Measurements from ENCODE around the gene CCNB3.
"Not testable (repeated sequence)": the region's sequence is repeated elsewhere in the genome, so short reads cannot be mapped to it uniquely, and the experiment has no call there.

CCNB3 gene

DNA sequence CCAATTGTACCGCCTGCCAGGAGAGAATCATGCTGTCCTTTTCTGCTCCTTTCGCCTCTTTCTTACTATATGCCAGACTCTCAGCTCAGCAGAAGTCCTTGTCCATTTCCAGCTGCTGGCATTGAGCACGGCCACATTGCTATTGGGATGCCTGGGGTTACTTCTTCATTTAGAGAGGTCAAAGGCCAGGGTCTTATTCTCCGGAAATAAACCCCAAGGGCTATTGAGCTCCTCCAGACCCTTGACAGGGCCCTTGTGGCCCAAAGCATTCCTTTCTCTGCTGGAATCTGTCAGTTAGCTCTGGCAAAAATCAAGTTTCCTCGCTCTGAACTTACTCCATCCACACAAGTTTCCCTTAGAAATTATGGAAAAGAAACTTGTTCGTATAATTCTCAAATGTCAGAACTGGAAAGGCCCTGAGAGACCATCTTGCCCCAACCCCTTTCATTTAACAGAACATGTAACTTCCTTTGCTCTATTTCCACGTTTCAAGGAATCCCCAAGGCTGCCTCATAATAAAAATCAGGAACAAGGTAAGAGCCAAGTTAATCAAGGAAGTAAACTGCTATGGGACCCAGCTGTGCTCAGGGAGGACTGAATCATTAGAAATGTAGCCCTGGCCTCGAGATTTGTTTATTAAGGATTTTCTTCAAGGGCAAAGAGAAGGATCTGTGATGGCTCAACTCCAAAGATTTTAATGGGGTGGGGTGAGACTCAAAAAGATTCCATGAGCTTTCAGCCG, 15.5 kb upstream of the CCNB3 start:
- H3K4me3 ChIP-seq (ENCODE audit: low read length) = no peak overlapping the region
- no peaks in the 10 kb centered on the region for H3K4me1 ChIP-seq (ENCODE audit: control insufficient read depth, insufficient read depth, low read length)
- no peak overlapping the region for H3K9ac ChIP-seq (ENCODE audit: low read length)
- peaks cover 10% of the 10 kb centered on the region for H3K9me3 ChIP-seq (ENCODE audit: control insufficient read depth, low read length)
- H3K27me3 ChIP-seq (replicated peaks; ENCODE audit: control insufficient read depth, insufficient read depth, low read length) = peaks cover 31% of the 10 kb centered on the region
- DNase-seq (ENCODE audit: low read depth) = no peak
- no peaks in the 10 kb centered on the region for H3K36me3 ChIP-seq (ENCODE audit: control insufficient read depth, insufficient read depth, low read length, severe bottlenecking)

DNA sequence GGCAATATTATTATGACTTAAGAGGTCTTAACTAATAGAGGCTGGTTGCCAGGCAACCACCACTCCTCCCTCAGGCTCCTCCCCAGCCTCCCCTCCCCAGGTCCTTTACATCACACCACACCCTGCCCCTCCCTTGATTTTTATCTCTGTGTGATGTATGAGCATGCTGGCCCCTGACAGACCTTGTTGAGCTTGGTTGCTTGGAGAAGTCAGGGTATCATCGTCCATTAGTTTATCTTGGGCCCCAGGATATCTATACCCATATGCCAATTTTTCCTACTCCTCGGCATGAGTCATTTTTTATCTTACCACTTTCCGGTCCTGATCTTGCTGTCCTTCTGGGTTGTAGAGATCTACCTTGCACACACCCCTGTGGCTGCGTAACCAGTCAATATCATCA, 6.2 kb upstream of the CCNB3 start:
- DNase-seq (ENCODE audit: low read depth) = no peak
- Histone ChIP-seq H3K36me3 (ENCODE audit: control insufficient read depth, insufficient read depth, low read length, severe bottlenecking) (no peaks in the 10 kb centered on the region), H3K4me1 (ENCODE audit: control insufficient read depth, insufficient read depth, low read length) (no peaks in the 10 kb centered on the region), H3K9me3 (ENCODE audit: control insufficient read depth, low read length) (peaks cover 8% of the 10 kb centered on the region), H3K4me3 (ENCODE audit: low read length) (no peak overlapping the region), H3K9ac (ENCODE audit: low read length) (no peak overlapping the region), H3K27me3 (replicated peaks; ENCODE audit: control insufficient read depth, insufficient read depth, low read length) (peaks cover 54% of the 10 kb centered on the region)

DNA sequence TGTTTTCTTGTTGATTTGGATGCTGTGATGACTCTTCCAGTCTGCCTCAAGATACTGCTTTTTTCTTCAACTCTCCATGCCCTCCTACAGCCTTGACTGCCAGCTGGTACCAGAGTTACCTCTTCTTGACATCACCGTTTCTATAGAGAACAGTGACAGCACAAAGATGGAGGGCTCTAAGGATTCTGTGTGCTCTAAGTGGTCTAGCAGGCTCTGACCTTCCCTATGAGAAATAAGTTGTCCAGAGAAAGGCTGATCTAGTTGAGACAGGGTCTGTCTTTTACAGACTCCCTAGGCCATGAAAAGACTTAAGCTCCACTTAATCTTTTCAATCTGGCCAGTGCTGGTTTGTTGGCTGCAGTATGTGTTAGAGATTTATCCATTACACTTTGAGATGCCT, 3.7 kb upstream of the CCNB3 start, which contains the start of gene AKAP4:
Gene AKAP4, minus strand, starts transcription at position 101 of the 400 bp plus-strand sequence. CDS start 118 bp downstream, outside the sequence.
- no peaks in the 10 kb centered on the region for H3K4me1 ChIP-seq (ENCODE audit: control insufficient read depth, insufficient read depth, low read length)
- DNase-seq (ENCODE audit: low read depth) = no peak
- no peaks in the 10 kb centered on the region for H3K9me3 ChIP-seq (ENCODE audit: control insufficient read depth, low read length)
- H3K36me3 ChIP-seq (ENCODE audit: control insufficient read depth, insufficient read depth, low read length, severe bottlenecking) = no peaks in the 10 kb centered on the region
- no peak within 1 kb of the TSS for H3K4me3 ChIP-seq (ENCODE audit: low read length)
- no peak within 1 kb of the TSS for H3K9ac ChIP-seq (ENCODE audit: low read length)
- peaks cover 40% of the 10 kb centered on the region for H3K27me3 ChIP-seq (replicated peaks; ENCODE audit: control insufficient read depth, insufficient read depth, low read length)

DNA sequence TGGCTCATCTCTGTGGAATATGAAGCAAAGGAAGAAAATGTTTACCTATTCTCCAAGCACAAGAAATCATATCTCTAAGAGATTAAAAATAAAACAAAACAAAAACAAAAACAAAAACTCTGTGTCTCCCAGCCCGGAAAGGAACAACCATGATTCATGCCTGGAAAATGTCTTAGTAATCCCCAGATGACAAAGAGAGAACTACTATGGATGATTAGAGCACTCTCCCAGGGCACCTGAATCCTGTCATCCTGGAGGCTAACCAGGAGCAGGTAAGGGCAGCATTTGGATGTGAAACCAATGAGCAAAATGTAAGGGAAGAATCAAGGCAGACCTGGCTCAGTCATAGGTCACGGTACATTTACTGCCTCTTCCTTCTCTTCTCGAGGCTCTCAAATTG, 2.0 kb upstream of the CCNB3 start:
- DNase-seq (ENCODE audit: low read depth) = no peak

DNA sequence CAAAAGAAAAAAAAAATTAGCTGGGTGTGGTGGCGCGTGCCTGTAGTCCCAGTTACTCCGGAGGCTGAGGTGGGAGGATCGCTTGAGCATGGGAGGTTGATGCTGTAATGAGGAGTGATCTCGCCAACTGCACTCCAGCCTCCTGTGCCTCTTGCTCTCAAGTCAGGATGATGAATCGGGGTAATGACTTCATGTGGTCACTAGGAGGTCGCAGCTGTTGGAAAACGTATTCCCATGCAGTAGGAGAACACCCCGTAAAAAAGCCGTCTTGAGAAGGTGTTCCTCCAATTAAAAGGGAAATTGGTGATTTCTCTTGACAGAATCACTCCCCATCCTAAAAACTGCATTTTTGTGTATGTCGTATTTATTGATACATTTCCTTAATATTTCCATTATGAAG, 2.2 kb downstream of the CCNB3 start:
- H3K27me3 ChIP-seq (replicated peaks; ENCODE audit: control insufficient read depth, insufficient read depth, low read length) = no peaks in the 10 kb centered on the region
- no peak overlapping the region for H3K9ac ChIP-seq (ENCODE audit: low read length)
- no peak overlapping the region for H3K4me3 ChIP-seq (ENCODE audit: low read length)
- H3K9me3 ChIP-seq (ENCODE audit: control insufficient read depth, low read length) = no peaks in the 10 kb centered on the region
- no peak for DNase-seq (ENCODE audit: low read depth)
- no peaks in the 10 kb centered on the region for H3K36me3 ChIP-seq (ENCODE audit: control insufficient read depth, insufficient read depth, low read length, severe bottlenecking)
- H3K4me1 ChIP-seq (ENCODE audit: control insufficient read depth, insufficient read depth, low read length) = no peaks in the 10 kb centered on the region

More for the DNA sequence above, 2.0 kb upstream of the CCNB3 start:
- H3K36me3 ChIP-seq (ENCODE audit: control insufficient read depth, insufficient read depth, low read length, severe bottlenecking) = no peaks in the 10 kb centered on the region
- H3K27me3 ChIP-seq (replicated peaks; ENCODE audit: control insufficient read depth, insufficient read depth, low read length) = peaks cover 28% of the 10 kb centered on the region
- no peaks in the 10 kb centered on the region for H3K9me3 ChIP-seq (ENCODE audit: control insufficient read depth, low read length)
- no peaks in the 10 kb centered on the region for H3K4me1 ChIP-seq (ENCODE audit: control insufficient read depth, insufficient read depth, low read length)
- no peak overlapping the region for H3K9ac ChIP-seq (ENCODE audit: low read length)
- no peak overlapping the region for H3K4me3 ChIP-seq (ENCODE audit: low read length)

DNA sequence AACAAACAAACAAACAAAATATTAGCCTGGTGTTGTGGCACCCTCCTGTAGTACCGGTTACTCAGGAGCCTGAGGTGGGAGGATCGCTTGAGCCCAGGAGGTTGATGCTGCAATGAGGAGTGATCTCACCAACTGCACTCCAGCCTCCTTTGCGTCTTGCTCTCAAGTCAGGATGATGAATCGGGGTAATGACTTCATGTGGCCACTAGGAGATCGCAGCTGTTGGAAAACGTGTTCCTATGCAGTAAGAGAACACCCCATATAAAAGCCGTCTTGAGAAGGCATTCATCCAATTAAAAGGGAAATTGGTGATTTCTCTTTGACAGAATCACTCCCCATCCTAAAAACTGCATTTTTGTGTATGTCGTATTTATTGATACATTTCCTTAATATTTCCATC, 6.9 kb downstream of the CCNB3 start:
- Histone ChIP-seq H3K9me3 (ENCODE audit: control insufficient read depth, low read length) (no peaks in the 10 kb centered on the region), H3K4me3 (ENCODE audit: low read length) (no peak overlapping the region), H3K9ac (ENCODE audit: low read length) (no peak overlapping the region), H3K36me3 (ENCODE audit: control insufficient read depth, insufficient read depth, low read length, severe bottlenecking) (no peaks in the 10 kb centered on the region), H3K4me1 (ENCODE audit: control insufficient read depth, insufficient read depth, low read length) (no peaks in the 10 kb centered on the region), H3K27me3 (replicated peaks; ENCODE audit: control insufficient read depth, insufficient read depth, low read length) (no peaks in the 10 kb centered on the region)
- peak; percentile 6 for DNase-seq (ENCODE audit: low read depth)

DNA sequence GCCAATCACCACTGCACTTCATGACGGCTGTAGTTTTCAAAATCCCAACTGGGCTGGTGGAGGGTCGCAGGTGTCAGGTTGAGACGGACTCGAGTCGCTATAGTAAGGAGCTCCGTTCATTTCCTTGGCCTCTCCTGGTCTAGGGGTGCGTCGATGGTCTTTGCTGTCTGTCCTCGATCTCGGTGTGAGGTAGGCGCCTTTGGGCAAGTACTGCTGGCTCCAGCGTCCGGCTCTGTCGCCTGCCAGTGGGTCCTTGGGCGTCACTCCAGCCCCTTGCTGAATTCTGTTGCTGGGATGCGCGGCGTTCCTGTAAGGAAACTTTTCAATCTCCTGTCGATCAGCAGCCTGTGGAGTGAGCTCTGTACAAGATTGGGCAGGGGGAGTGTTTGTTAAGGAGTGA, 76.7 kb downstream of the CCNB3 start:
- Histone ChIP-seq H3K9me3 (ENCODE audit: control insufficient read depth, low read length) (peaks cover 9% of the 10 kb centered on the region), H3K4me3 (ENCODE audit: low read length) (no peak overlapping the region), H3K4me1 (ENCODE audit: control insufficient read depth, insufficient read depth, low read length) (no peaks in the 10 kb centered on the region), H3K27me3 (replicated peaks; ENCODE audit: control insufficient read depth, insufficient read depth, low read length) (peaks cover 15% of the 10 kb centered on the region), H3K9ac (ENCODE audit: low read length) (no peak overlapping the region), H3K36me3 (ENCODE audit: control insufficient read depth, insufficient read depth, low read length, severe bottlenecking) (no peaks in the 10 kb centered on the region)
- no peak for DNase-seq (ENCODE audit: low read depth)

DNA sequence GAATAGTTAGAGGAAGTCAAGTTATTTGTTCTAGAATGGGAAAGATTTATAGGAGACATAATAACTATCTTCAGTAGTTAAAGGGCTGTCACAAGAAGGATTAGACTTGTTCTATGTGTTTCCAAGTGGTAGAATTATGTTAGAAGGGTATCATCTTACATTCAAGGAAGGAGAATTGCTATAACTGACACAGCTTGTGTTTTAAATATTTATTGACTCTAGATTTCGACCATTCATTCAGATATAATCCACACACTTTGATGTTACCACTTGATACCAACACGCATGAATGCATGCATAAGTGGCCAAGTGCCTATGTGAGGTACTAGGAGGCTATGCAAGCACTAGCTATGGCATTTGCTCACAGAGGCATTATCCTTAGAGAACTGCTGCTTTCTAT, 122.7 kb downstream of the CCNB3 start:
- no peaks in the 10 kb centered on the region for H3K4me1 ChIP-seq (ENCODE audit: control insufficient read depth, insufficient read depth, low read length)
- no peak for DNase-seq (ENCODE audit: low read depth)
- no peaks in the 10 kb centered on the region for H3K36me3 ChIP-seq (ENCODE audit: control insufficient read depth, insufficient read depth, low read length, severe bottlenecking)
- H3K4me3 ChIP-seq (ENCODE audit: low read length) = no peak overlapping the region
- peaks cover 9% of the 10 kb centered on the region for H3K27me3 ChIP-seq (replicated peaks; ENCODE audit: control insufficient read depth, insufficient read depth, low read length)
- H3K9ac ChIP-seq (ENCODE audit: low read length) = no peak overlapping the region
- H3K9me3 ChIP-seq (ENCODE audit: control insufficient read depth, low read length) = peaks cover 16% of the 10 kb centered on the region

DNA sequence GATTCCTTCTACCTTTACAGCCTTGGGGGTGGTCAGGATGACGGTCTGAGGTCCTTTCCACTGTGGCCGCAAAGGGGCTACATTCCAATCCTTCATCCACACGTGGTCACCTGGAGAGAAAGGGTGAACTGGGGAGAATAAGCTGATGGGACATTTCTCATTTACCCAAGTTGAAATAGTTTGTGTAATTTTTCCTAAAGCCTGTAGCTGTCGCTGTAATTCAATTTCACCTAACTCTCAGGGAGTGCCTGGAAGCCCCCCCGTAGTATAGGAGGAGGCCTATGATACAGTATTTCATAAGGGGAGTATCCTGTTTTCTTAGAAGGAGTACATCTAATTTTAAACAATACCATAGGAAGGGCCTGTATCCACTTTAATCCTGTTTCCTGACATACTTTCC, 128.1 kb downstream of the CCNB3 start:
- DNase-seq (ENCODE audit: low read depth); H3K4me1 ChIP-seq (ENCODE audit: control insufficient read depth, insufficient read depth, low read length); H3K36me3 ChIP-seq (ENCODE audit: control insufficient read depth, insufficient read depth, low read length, severe bottlenecking); H3K4me3 ChIP-seq (ENCODE audit: low read length); H3K9ac ChIP-seq (ENCODE audit: low read length); H3K9me3 ChIP-seq (ENCODE audit: control insufficient read depth, low read length): not testable (repeated sequence)
- peaks cover 13% of the 10 kb centered on the region for H3K27me3 ChIP-seq (replicated peaks; ENCODE audit: control insufficient read depth, insufficient read depth, low read length)

DNA sequence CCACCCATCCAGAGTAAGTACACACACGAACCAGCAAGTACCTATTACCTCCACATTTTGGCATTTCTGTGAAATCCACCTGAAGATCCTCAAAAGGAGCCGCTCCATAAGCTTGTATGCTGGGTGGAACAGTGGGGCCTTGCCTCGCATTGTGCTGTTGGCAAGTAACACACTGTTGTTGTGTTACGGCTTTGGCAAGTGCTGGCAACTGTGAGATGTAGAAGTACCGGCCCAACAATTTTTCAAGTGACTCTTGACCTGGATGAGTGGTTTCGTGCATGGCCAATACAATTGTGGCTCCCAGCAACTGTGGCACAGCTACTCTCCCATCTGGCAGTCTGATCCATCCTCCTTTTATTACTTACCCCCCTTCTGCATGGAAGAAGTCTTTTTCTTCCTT, 128.7 kb downstream of the CCNB3 start:
- no peaks in the 10 kb centered on the region for H3K36me3 ChIP-seq (ENCODE audit: control insufficient read depth, insufficient read depth, low read length, severe bottlenecking)
- H3K9me3 ChIP-seq (ENCODE audit: control insufficient read depth, low read length) = peaks cover 1% of the 10 kb centered on the region
- peaks cover 10% of the 10 kb centered on the region for H3K27me3 ChIP-seq (replicated peaks; ENCODE audit: control insufficient read depth, insufficient read depth, low read length)
- no peak overlapping the region for H3K9ac ChIP-seq (ENCODE audit: low read length)
- no peak overlapping the region for H3K4me3 ChIP-seq (ENCODE audit: low read length)
- H3K4me1 ChIP-seq (ENCODE audit: control insufficient read depth, insufficient read depth, low read length) = no peaks in the 10 kb centered on the region
- no peak for DNase-seq (ENCODE audit: low read depth)

DNA sequence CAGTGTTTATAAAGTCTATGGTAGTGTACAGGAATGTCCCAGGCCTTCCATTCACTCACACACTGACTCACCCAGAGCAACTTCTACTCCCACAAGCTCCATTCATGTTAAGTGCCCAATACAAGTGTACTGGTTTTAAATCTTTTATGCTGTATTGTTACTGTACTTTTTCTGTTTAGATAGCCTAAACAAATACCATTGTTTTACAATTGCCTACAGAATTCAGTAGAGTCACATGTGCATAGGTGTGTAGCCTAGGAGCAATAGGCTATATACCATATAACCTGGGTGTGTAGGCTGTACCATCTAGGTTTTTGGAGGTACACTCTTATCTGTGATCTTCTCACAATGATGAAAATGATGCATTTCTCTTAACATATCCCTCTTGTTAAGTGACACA, 139.4 kb downstream of the CCNB3 start:
- H3K4me1 ChIP-seq (ENCODE audit: control insufficient read depth, insufficient read depth, low read length) = no peaks in the 10 kb centered on the region
- peaks cover 4% of the 10 kb centered on the region for H3K9me3 ChIP-seq (ENCODE audit: control insufficient read depth, low read length)
- no peak for DNase-seq (ENCODE audit: low read depth)
- H3K4me3 ChIP-seq (ENCODE audit: low read length) = no peak overlapping the region
- no peak overlapping the region for H3K9ac ChIP-seq (ENCODE audit: low read length)
- peaks cover 28% of the 10 kb centered on the region for H3K27me3 ChIP-seq (replicated peaks; ENCODE audit: control insufficient read depth, insufficient read depth, low read length)
- no peaks in the 10 kb centered on the region for H3K36me3 ChIP-seq (ENCODE audit: control insufficient read depth, insufficient read depth, low read length, severe bottlenecking)

DNA sequence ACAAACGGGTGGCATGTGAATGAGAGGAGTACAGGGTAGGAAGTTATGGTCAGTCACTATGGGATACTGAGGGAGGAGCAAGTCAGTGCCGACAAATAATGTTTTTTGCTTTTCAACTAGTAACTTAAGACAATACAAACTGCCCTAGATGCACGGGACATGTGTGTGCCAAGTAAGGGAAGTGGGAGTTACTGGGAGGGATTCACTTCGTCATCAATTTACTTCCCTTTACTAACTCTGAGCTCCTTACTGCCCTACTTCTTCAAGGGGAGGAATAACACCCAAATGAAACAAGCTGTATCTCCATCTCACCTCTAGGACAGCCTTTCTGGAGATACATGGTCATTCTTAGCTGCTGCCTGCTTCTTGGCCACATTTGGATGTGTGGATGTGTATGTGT, 168.4 kb downstream of the CCNB3 start:
- peaks cover 40% of the 10 kb centered on the region for H3K27me3 ChIP-seq (replicated peaks; ENCODE audit: control insufficient read depth, insufficient read depth, low read length)
- H3K9ac ChIP-seq (ENCODE audit: low read length) = no peak overlapping the region
- no peaks in the 10 kb centered on the region for H3K4me1 ChIP-seq (ENCODE audit: control insufficient read depth, insufficient read depth, low read length)
- peaks cover 18% of the 10 kb centered on the region for H3K9me3 ChIP-seq (ENCODE audit: control insufficient read depth, low read length)
- no peak for DNase-seq (ENCODE audit: low read depth)
- no peak overlapping the region for H3K4me3 ChIP-seq (ENCODE audit: low read length)
- H3K36me3 ChIP-seq (ENCODE audit: control insufficient read depth, insufficient read depth, low read length, severe bottlenecking) = no peaks in the 10 kb centered on the region

All from adipocyte (in vitro differentiated cells).